Hepatocyte (in vitro differentiated cells): ENCODE measurements around the gene EPSTI1. TPM values are rescaled to one million over a fixed set of nuclear protein-coding genes. Genes with fewer than 3 reads are reported as not detected.

Experiments used
- DNase-seq: peaks from one replicate; pipeline ENCODE4 v3.0.0-alpha.2; 2016; ENCODE audit warnings: low spot score
- H2AFZ ChIP-seq: fragments of 200-600 bp; sonication (generic); 2 replicates; pipeline ENCODE4 v1.6.0; 2016; ENCODE audit warnings: antibody characterized with exemption, mild to moderate bottlenecking
- H3K27ac ChIP-seq: fragments of 200-600 bp; sonication (generic); 2 replicates; pipeline ENCODE4 v1.5.1; 2016; ENCODE audit warnings: mild to moderate bottlenecking
- H3K27me3 ChIP-seq: fragments of 200-600 bp; sonication (generic); 2 replicates; pipeline ENCODE4 v1.6.1; 2016
- H3K36me3 ChIP-seq: fragments of 200-600 bp; sonication (generic); replicated peaks from 2 replicates; pipeline ENCODE4 v1.5.1; 2016; ENCODE audit warnings: low read depth; ENCODE audit not compliant: insufficient read depth
- H3K4me1 ChIP-seq: fragments of 200-600 bp; sonication (generic); 2 replicates; pipeline ENCODE4 v1.5.1; 2016; ENCODE audit warnings: mild to moderate bottlenecking, moderate library complexity; ENCODE audit not compliant: insufficient read depth
- H3K4me2 ChIP-seq: fragments of 200-600 bp; sonication (generic); 2 replicates; pipeline ENCODE4 v1.6.0; 2016
- H3K4me3 ChIP-seq: fragments of 200-600 bp; sonication (generic); 2 replicates; pipeline ENCODE4 v1.5.1; 2016; ENCODE audit warnings: mild to moderate bottlenecking
- H3K79me2 ChIP-seq: fragments of 200-600 bp; sonication (generic); 2 replicates; pipeline ENCODE4 v1.6.0; 2017; ENCODE audit warnings: mild to moderate bottlenecking
- H3K9me2 ChIP-seq: fragments of 200-600 bp; sonication (generic); replicated peaks from 2 replicates; pipeline ENCODE4 v1.6.0; 2017; ENCODE audit warnings: mild to moderate bottlenecking; ENCODE audit not compliant: insufficient read depth
- H3K9me3 ChIP-seq: fragments of 200-600 bp; sonication (generic); 2 replicates; pipeline ENCODE4 v1.5.1; 2016; ENCODE audit warnings: low read depth, mild to moderate bottlenecking
- H4K20me1 ChIP-seq: fragments of 200-600 bp; sonication (generic); 2 replicates; pipeline ENCODE4 v1.6.0; 2016; ENCODE audit warnings: mild to moderate bottlenecking; ENCODE audit not compliant: insufficient read depth, poor library complexity, severe bottlenecking
- CTCF ChIP-seq: fragments of 200-600 bp; sonication (generic); IDR thresholded peaks from 2 replicates; pipeline ENCODE4 v1.5.1; 2016; ENCODE audit warnings: antibody characterized with exemption, mild to moderate bottlenecking; ENCODE audit not compliant: poor library complexity
- EZH2 ChIP-seq: fragments of 200-600 bp; sonication (generic); IDR thresholded peaks from 2 replicates; pipeline ENCODE4 v1.6.1; 2016; ENCODE audit warnings: antibody characterized with exemption, mild to moderate bottlenecking, borderline replicate concordance
- EZH2phosphoT487 ChIP-seq: fragments of 200-600 bp; sonication (generic); IDR thresholded peaks from one replicate; pipeline ENCODE4 v1.6.1; 2018; ENCODE audit warnings: antibody characterized with exemption, mild to moderate bottlenecking, low read depth, moderate library complexity; ENCODE audit not compliant: unreplicated experiment, severe bottlenecking
- WGBS: methylation state at CpG from one replicate; pipeline ENCODE4 v1.1.6; 2016; ENCODE audit warnings: low lambda C conversion rate; ENCODE audit errors: missing lambda C conversion rate; 5-methylcytosine and 5-hydroxymethylcytosine counted together
- polyA plus RNA-seq: library from polyadenylated mRNA; unstranded; fragments of >200 nt; fragmentation: Nextera tagmentation; extraction: Ambion mirVana; gene quantifications from 2 replicates; pipeline ENCODE4 v1.2.1, GENCODE V29; 2016
- total RNA-seq: library from RNA; depleted of rRNA; stranded (reverse); fragments of >200 nt; gene quantifications from 2 replicates; pipeline ENCODE4 v1.2.3, GENCODE V29; 2014

The EPSTI1 gene
- total and polyA plus RNA-seq, 2 experiments from 2014 or later, result 24.5 to 31.0 TPM

DNA sequence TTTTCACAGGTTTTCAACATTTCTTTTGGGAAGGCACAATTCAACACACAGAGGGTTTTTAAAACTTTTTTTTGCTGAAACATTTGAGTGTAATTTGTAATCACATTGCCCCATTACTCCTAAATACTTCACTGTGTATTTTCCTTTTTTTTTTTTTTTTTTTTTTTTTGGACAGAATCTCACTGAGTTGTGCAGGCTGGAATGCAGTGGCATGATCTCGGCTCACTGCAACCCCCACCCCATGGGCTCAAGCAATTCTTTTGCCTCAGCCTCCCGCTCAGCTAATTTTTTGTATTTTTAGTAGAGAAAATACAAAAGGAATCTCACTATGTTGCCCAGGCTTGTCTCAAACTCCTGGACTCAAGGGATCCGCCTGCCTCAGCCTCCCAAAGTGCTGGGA, 16.6 kb upstream of the EPSTI1 start:
- Histone ChIP-seq H3K9me2 (no peaks in the 10 kb centered on the region), H3K36me3 (no peaks in the 10 kb centered on the region), H3K4me3 (no peak overlapping the region), H2AFZ (no peak overlapping the region), H3K79me2 (no peaks in the 10 kb centered on the region), H3K9me3 (no peaks in the 10 kb centered on the region), H4K20me1 (no peaks in the 10 kb centered on the region), H3K27ac (no peak overlapping the region), H3K4me1 (no peaks in the 10 kb centered on the region), H3K27me3 (no peaks in the 10 kb centered on the region), H3K4me2 (no peak overlapping the region)
- WGBS, result 91% methylated on average over 3 of the region's 3 CpGs
- DNase-seq, result no peak
- no peak for TF ChIP-seq EZH2
- no peak for TF ChIP-seq CTCF
- TF ChIP-seq EZH2phosphoT487, result no peak

DNA sequence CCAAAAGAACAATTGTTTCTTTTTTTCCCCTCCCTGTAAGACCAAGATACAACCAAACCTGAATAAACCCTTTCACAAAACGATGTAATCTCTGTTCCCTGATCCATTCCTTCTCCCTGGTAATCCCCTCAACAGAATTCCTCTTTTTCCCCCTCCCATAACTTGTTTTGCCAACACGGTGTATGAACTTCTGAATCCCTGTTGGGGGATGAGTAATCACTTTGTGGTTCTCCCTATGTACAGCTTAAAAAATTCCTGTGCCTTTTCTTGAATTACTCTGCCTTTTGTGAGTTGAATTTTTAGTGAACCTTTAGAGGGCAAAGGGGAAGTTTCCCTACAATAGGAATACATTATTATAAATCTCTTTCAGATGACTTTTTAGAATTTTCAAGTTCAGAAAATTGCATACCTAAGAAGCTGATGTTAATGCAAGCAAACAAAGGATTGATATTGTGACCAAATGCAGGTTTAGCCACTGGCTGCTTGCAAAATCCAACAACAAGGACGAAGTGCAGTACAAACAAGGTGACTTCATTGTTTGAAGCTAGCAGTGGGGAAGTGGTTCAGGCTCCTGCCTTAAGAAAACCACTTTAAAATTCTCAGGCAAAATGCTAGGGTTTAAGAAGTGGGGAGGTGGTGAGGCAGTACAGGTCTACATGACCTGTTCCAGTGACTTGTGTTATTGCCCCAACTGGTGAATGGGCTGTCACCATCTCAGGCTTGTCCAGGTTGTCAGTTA, 15.0 kb upstream of the EPSTI1 start:
- Histone ChIP-seq H3K79me2 (no peaks in the 10 kb centered on the region), H2AFZ (no peak overlapping the region), H4K20me1 (no peaks in the 10 kb centered on the region), H3K4me3 (no peak overlapping the region), H3K4me1 (no peaks in the 10 kb centered on the region), H3K9me3 (no peaks in the 10 kb centered on the region), H3K27me3 (no peaks in the 10 kb centered on the region), H3K27ac (peak overlapping the region; percentile 27), H3K9me2 (no peaks in the 10 kb centered on the region), H3K36me3 (no peaks in the 10 kb centered on the region), H3K4me2 (no peak overlapping the region)
- 41% methylated on average over 3 of the region's 3 CpGs for WGBS
- no peak for TF ChIP-seq EZH2
- TF ChIP-seq CTCF, result no peak
- TF ChIP-seq EZH2phosphoT487, result no peak
- no peak for DNase-seq

DNA sequence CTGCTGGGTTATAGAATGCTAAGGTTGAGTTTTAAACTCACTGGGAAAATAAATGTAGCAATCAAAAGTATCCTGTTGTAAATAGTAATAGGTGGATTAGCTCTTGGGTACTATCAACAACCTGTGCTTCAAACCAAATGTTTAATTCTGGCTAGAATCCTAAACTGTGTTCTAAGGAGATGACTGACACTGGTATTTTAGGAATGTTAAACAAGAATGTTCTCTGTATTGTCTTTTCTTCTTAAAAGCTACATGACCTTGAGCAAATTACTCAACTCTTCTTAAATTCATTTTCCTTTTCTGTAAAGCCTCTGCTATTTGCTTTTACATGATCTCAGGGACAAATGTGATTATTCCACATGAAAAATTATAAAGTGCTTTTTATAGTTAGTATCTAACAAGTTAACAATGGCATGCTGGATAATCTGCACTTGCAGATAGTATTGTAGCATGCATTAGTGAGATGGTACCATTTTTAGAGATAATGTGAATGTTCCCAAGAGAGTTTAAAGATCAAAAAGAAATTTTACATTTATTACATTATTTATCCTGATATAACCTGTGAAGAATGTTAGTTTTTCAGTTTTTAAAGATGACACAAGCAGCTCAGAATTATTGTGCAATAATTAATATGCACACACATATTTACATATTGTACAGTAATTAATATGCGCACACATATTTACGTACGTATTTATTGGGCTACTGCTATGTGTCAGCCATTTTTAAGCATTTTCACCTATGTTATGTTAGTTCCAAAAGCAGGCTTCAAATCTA, 13.6 kb upstream of the EPSTI1 start:
- no peaks in the 10 kb centered on the region for H3K9me3 ChIP-seq
- no peaks in the 10 kb centered on the region for H3K36me3 ChIP-seq
- H3K27me3 ChIP-seq, result no peaks in the 10 kb centered on the region
- H3K9me2 ChIP-seq, result no peaks in the 10 kb centered on the region
- no peaks in the 10 kb centered on the region for H3K4me1 ChIP-seq
- H3K4me2 ChIP-seq, result no peak overlapping the region
- no peak overlapping the region for H3K4me3 ChIP-seq
- TF ChIP-seq EZH2phosphoT487 (no peak), EZH2 (no peak), CTCF (no peak)
- H3K27ac ChIP-seq, result peak overlapping the region; percentile 7
- no peak overlapping the region for H2AFZ ChIP-seq
- no peak for DNase-seq
- no peaks in the 10 kb centered on the region for H3K79me2 ChIP-seq
- WGBS, result 91% methylated on average over 3 of the region's 3 CpGs
- no peaks in the 10 kb centered on the region for H4K20me1 ChIP-seq
